Measurements from ENCODE around the gene TMEM41B.
"Not testable (repeated sequence)": the region's sequence is repeated elsewhere in the genome, so short reads cannot be mapped to it uniquely, and the experiment has no call there.

Gene TMEM41B

DNA sequence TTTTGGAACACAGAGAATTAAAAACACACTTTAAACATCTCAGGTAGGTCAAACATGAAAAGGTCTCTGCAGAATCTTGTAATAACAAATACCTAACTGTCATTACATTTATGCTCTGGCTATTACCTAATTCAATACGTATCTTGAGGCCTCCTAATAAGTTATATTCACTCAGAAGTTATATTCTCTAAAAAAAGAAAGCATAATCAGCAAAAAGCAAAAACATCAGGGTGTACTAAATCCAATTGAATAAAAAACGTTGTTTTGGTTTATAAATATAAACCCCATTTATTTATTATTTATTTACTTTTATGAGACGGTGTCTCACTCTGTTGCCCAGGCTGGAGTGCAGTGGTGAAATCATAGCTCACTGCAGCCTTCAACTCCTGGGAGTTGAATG is 10.2 kb downstream of the TMEM41B start:
- no peak for DNase-seq

- no peak for DNase-seq
Measured at GRCh38 chr11:9302448-9302847, 11.9 kb downstream of the TMEM41B start.

DNA sequence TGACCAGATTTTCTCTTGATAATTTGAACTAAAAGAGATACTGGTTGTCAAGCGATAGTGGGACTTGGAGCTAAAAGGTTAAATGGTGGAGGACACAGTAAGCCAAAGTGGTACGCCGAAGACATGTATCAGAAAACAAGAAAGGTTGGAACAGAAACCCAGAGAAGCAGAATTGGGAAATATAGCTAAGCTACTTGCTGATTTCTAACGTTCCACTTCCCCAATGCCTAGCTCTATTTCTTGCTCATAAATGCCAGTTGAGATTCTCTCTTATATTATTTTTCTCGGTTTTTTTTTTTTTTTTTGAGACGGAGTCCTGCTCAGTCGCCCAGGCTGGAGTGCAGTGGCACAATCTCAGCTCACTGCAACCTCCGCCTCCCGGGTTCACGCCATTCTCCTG is 12.7 kb downstream of the TMEM41B start:
- DNase-seq = no peak

- DNase-seq = no peak
Measured at GRCh38 chr11:9293646-9294045, 20.7 kb downstream of the TMEM41B start.

DNA sequence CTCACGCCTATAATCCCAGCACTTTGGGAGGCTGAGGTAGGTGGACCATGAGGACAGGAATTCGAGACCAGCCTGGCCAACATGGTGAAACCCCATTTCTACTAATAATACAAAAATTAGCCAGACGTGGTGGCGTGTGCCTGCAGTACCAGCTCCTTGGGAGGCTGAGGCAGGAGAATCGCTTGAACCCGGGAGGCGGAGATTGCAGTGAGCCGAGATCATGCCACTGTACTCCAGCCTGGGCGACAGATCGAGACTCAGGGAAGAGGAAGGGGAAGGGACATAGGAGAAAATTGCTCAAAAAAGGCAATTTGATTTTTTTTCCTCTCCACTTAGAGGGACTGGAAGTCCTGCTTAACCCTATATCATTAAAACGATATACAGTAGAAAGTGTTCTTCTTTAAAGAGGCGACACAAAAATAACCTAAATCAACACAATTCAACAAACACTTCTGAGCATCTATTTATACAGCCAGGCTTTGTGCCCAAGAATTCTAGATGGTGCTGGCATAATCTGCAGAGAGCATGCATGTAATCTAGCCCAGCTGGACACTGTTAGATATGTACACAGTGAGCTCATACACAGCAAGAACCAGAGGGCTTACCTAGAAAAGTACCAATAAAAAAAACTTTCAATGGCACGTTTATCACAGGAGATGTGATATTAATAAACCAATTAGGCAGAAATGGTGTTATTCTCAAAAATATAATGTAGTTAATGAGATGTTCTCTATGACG is 28.4 kb downstream of the TMEM41B start:
- DNase-seq = no peak

DNA sequence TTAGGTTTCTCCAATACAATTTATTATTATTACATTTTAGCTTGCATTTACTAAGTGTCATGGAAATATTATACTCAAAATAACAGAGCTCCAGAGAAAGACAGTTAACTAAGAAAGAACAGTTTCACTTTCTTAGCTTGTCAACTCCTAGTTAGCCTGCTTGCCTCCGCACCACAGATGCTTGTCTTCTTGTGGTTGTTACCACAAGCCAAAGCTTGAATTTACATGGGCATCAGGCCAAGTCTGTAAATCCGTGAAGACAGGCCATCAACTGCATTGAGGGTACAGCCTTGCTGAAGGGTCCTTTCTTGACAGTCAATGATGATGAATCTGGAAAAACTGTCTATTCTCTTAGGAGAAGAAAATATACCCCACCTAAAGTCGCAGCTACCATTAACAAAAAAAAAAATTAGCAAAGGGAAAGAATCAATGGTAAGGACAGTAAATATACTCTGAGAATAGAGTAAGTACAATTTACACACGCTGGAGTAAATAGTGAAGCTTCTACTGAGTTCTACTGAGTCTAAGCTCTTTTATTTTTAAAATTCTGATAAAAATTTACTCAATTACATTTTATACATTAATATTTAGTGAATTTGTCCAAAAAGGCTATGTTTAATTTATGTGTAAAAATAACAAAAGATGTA is 33.6 kb downstream of the TMEM41B start:
- peak; percentile 40 for DNase-seq

DNA sequence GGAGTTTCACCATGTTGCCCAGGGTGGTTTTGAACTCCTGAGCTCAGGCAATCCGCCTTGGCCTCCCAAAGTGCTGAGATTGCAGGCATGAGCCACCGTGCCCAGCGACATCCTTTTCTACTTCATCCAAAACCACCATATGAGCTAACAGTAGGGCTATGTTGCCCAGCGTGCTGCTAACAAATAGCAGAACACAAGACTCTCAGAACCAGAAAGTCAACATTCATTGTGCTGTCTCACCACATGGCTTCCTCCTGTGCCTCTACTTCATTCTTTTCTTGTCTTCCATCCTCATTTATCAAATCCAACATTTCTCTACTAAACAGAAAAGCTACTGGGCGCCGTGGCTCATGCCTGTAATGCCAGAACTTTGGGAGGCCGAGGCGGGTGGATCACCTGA is 37.2 kb downstream of the TMEM41B start:
- no peak for DNase-seq

DNA sequence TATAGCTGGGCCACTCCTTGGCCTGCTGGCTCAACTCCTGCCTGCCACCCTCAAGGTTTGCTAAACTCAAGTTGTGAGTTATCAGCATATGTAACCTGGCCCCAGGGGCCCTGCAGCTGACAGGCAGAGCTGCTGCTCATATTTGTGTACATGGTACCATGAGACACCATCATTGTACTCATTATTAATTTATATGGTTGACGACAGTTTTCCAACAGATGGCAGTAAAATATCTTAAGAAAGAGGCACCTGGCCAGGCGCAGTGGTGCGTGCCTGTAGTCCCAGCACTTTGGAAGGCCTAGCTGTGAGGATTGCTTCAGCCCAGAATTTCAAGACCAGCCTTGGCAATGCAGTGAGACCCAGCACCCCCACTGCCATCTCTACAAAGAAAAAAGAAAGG is 37.8 kb downstream of the TMEM41B start:
- no peak for DNase-seq

- DNase-seq = no peak
Measured at GRCh38 chr11:9274499-9275258, 39.7 kb downstream of the TMEM41B start.

GRCh38 chr11:9273376-9274336 is 40.7 kb downstream of the TMEM41B start:
- no peak for DNase-seq

DNA sequence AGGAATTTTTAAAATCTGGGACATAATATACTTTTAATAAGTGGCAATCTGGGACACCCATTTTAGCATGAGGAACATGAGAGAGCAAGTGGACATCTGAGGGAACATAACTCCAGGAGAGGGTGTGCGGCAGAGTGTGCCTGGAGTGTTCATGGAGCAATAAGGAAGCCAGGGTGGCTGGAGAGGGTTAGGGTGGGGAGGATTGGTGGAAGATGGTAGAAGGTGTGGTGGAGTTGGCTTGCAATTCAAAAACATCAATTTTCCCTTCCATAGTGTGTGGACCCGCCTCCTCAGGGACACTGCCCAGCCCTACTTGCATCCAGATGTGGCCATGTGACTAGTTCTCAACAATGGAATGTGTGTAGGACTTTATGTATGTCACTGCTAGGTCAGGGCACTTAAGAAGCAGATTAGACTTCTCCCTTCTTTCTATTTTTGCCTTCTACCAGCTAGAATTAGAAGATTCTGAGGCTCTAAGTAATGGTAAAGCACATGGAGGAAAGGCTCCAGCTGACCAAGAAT is 44.8 kb downstream of the TMEM41B start:
- no peak for DNase-seq

GRCh38 chr11:9267680-9268079 is 46.7 kb downstream of the TMEM41B start:
- no peak for DNase-seq

DNA sequence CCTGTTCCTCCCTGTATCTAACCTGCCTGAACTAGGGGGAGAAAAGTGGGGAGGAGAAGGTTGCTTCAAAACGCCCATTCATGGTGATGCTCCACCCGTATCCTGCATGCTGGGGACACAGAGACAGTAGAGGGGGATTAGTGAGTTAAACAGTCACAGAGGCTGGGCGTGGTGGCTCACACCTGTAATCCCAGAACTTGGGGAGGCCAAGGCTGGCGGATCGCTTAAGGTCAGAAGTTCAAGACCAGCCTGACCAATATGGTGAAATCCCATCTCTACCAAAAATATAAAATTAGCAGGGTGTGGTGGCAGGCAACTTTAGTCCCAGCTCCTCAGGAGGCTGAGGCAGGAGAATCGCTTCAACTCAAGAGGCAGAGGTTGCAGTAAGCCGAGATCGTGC is 47.5 kb downstream of the TMEM41B start:
- no peak for DNase-seq

DNA sequence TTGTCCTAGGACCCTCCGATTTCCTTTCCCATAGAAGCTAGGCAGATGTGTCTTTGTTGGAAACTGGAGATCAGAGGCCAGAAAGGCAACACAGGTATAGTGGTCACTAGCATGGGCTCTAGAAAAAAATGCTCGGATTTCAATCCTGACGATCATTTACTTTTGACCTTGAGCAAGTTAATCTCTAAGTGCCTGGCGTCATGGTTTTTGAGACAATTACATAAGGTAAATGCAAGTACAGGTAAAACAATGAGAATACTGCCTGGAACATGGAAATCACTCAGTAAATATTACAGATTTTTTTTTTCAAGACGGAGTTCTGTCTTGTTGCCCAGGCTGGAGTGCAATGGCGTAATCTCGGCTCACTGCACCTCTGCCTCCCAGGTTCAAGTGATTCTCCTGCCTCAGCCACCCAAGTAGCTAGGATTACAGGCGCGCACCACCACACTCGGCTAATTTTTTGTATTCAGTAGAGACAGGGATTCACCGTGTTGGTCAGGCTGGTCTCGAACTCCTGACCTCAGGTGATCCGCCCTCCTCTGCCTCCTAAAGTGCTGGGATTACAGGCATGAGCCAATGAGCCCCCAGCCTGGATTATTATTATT is 48.2 kb downstream of the TMEM41B start:
- no peak for DNase-seq

GRCh38 chr11:9265211-9266131 is 48.9 kb downstream of the TMEM41B start, which contains the start of gene DENND5A:
DENND5A (minus strand) TSS chr11:9265350; CDS start chr11:9265069, 281 bp downstream.
- DNase-seq = peak; percentile 80

- no peak for DNase-seq
Measured at GRCh38 chr11:9264316-9265210, 49.8 kb downstream of the TMEM41B start.

GRCh38 chr11:9263840-9264315 is 50.5 kb downstream of the TMEM41B start:
- no peak for DNase-seq

DNA sequence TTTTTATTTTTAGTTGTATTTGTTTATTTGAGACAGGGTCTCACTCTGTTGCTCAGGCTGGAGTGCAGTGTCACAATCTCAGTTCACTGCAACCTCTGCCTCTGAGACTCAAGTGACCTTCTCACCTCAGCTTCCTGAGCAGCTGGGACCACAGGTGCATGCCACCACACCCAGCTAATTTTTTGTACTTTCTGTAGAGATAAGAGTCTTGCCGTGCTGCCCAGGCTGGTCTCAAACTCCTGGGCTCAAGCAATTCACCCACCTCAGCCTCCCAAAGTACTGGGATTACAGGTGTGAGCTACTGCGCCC is 53.6 kb downstream of the TMEM41B start:
- not testable (repeated sequence) for DNase-seq

- no peak for DNase-seq
Measured at GRCh38 chr11:9259981-9260837, 54.2 kb downstream of the TMEM41B start.
